HG03135 (cell line): Measurements from ENCODE around the gene VANGL2.
A peak's percentile ranks its signal among the peaks of the same experiment; 100 is the strongest.

Experiments
- ATAC-seq: cut with Tn5 transposase; IDR thresholded peaks from one replicate; pipeline ENCODE4 v1.9.1; 2021; ENCODE audit warnings: mild to moderate bottlenecking, moderate library complexity; ENCODE audit not compliant: unreplicated experiment

VANGL2 gene

DNA sequence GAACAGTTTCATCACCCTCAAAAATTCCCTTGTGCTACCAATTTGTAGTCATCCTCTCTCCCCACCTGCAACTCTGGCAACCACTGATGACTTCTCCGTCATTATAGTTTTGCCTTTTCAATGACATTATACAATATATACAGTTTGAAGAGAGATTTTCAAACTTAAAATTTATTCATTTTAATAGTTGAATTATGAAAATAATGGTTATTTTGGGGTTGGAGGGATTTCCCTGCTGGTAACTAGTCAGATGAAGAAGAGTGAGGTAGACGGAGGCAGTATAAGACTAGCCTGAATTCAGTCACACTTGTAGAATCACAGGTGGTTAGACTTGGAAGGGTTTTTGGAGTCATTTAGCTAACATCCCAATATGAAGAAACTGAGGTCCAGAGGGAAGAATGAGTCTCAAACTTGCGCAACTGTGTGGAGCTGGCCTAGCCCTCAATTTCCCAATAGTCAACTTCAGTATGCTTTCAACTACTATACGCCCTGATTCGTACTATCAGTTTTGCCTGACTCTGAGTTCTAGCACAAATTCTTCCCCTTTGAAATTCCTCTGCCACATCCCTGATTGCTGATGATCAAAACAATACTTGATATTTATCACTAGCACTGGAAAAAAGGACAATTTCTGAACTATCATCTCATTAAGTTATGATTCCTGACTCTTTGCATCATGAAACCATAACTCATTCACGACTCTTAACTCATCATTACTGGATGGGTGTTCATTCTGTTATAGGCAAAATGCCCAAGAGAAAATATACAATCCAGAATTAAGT lies 54.2 kb downstream of the VANGL2 start:
- no peak for ATAC-seq

DNA sequence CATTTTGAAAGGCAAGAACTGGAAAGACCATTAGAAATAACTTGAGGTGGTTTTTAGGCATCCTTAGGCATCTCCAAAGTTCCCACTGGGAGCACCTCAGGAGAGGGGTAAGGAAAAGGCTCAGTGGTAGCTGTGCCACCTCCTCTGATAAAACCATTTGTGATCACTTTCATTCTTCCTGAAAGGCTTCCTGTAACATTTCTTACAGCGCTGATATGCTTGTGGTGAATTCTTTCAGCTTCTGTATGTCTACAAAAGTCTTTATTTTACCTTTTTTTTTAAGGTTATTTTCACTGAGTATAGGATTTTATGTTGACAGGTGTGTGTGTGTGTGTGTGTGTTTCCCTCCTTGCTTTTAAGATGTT lies 54.8 kb downstream of the VANGL2 start:
- ATAC-seq: no peak

GRCh38 chr1:160459056-160459455 lies 58.7 kb downstream of the VANGL2 start:
- no peak for ATAC-seq

DNA sequence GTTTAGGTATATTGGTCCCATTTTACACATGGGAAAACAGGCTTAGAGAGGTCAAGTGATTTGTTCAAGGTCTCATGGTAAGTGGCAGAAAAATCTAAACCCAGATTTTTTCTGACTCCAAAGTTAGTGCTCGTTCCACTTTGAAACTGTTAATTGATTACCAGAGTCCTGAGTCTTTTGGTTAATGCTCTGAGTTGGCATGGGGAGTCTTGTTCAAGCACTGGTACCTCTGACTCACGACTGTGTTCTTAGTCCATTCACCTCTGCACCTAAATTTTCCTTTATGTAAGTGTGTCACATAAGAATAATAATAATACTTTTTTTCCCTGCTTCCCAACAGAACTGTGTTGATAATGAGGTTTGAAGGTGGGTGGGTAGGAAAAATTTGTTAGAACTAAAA lies 59.3 kb downstream of the VANGL2 start:
- no peak for ATAC-seq

- ATAC-seq: no peak
These were observed 59.9 kb downstream of the VANGL2 start for GRCh38 chr1:160460214-160460642.

GRCh38 chr1:160460683-160461287 lies 60.4 kb downstream of the VANGL2 start:
- ATAC-seq: no peak

DNA sequence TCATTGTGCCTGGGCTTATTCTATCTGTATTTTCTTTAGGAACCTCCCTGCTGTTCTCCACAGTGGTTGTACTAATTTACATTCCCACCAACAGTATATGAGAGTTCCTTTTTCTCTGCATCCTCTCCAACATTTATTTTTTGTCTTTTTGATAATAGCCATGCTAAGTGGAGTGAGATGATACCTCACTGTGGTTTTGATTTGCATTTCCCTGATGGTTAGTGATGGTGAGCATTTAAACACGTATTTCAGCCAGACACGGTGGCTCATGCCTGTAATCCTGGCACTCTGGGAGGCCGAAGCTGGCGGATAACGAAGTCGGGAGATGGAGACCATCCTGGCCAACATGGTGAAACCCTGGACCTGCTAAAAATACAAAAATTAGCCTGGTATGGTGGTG lies 64.8 kb downstream of the VANGL2 start:
- ATAC-seq: no peak

DNA sequence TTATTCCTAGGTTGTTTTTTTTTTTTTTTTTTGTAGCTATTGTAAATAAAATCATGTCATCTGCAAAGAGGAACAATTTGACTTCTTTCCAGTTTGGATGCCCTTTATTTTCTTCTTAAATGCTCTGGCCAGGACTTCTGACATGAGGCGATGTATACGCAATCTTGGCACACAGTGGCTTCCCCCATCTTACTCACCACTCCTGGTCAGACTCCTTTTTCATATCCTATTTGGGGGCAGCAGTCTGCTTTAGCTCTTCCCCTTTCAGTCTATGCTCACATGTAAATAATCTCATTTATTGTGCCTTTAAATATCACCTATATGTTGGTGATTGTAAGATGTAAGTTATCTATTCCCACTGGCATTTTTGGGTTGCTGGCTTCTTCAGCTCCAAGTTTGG lies 66.6 kb downstream of the VANGL2 start:
- no peak for ATAC-seq

GRCh38 chr1:160467576-160467975 lies 67.2 kb downstream of the VANGL2 start:
- no peak for ATAC-seq

DNA sequence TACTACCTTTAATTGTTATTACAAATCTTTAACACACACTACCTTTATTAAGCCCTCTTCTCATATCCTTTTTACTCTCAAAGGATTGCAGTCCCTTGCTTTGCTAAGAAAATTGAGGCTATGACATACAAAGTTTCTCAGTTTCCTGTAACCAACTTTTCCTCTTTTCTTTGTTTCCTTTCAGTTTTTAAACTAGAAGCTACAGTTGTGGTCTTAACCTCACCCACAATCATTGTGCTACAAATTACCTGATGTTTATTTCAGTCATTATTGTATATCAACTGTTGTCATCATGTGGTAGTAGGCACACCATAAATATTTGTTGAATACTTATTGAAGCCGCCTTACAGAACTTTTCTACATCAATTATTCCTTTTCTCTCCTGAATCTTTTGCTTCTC lies 70.9 kb downstream of the VANGL2 start:
- ATAC-seq: no peak

GRCh38 chr1:160472112-160472511 lies 71.7 kb downstream of the VANGL2 start:
- ATAC-seq: no peak

- ATAC-seq: peak; percentile 57
These were observed 74.3 kb downstream of the VANGL2 start for GRCh38 chr1:160474392-160475242.
